ENCODE results near the gene ZFYVE19. TPM values are rescaled to one million over a fixed set of nuclear protein-coding genes. Genes with fewer than 3 reads are reported as not detected.

ZFYVE19 gene
- total and polyA plus RNA-seq, 2 donors (not counting 1 experiment from before 2014, with no cell fraction given): 14.1 to 21.3 TPM

DNA sequence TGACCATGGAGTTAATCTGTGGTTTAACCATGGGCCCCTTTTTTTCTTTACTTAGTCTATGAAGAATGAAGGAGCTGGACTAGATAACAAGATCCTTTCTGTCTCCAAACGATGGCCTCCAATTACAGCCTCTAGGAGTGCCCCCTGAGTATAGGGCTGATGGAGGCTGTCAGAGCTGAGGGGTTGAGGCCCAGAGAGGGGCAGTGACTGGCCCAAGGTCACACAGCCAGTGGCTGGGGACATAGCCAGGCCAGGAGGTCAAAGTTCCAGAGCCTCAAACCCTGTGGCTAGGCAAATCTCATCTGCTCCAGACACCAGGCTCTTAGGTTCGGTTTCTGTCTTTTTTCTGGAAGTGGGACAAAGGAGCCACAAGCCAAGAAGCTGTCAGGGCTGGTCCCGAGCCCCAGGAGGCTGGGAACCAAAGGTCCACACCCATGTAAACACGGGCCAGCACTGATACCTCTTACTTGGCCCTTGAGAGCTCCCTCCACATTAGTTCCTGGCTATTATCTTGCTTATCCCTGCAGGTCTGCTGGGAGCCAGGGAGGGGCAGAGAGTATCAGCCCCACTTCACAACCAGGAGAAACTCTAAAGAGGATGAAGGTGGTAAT, 56.9 kb downstream of the ZFYVE19 start:
- Histone ChIP-seq H3K79me2 (ENCODE audit: control insufficient read depth, insufficient read depth, low read length) (no peaks in the 10 kb centered on the region), H3K4me1 (ENCODE audit: control insufficient read depth, extremely low read depth, insufficient read depth, low read length) (no peaks in the 10 kb centered on the region)
- TF ChIP-seq EZH2 (IDR thresholded peaks at IDR 0.05; ENCODE audit: low read length, missing control alignments): no peak
- TF ChIP-seq, protein P1, sequence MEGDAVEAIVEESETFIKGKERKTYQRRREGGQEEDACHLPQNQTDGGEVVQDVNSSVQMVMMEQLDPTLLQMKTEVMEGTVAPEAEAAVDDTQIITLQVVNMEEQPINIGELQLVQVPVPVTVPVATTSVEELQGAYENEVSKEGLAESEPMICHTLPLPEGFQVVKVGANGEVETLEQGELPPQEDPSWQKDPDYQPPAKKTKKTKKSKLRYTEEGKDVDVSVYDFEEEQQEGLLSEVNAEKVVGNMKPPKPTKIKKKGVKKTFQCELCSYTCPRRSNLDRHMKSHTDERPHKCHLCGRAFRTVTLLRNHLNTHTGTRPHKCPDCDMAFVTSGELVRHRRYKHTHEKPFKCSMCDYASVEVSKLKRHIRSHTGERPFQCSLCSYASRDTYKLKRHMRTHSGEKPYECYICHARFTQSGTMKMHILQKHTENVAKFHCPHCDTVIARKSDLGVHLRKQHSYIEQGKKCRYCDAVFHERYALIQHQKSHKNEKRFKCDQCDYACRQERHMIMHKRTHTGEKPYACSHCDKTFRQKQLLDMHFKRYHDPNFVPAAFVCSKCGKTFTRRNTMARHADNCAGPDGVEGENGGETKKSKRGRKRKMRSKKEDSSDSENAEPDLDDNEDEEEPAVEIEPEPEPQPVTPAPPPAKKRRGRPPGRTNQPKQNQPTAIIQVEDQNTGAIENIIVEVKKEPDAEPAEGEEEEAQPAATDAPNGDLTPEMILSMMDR (conservative IDR thresholded peaks at IDR 0.05 in 1 of 2, IDR thresholded peaks at IDR 0.05 in 1 of 2; ENCODE audit: low read depth in 1 of 2, low read length in 2 of 2): no peak

More for the DNA sequence above, 56.9 kb downstream of the ZFYVE19 start:
- Histone ChIP-seq H3K4me2 (ENCODE audit: extremely low read depth, insufficient read depth, low read length) (no peak overlapping the region), H3K36me3 (ENCODE audit: control insufficient read depth, insufficient read depth, low read length) (no peaks in the 10 kb centered on the region), H3K27ac (ENCODE audit: insufficient read depth, low read length) (no peak overlapping the region), H3K27me3 (ENCODE audit: control insufficient read depth, insufficient read depth, low read length) (peaks cover 3% of the 10 kb centered on the region), H4K20me1 (ENCODE audit: control insufficient read depth, extremely low read depth, insufficient read depth, low read length) (no peaks in the 10 kb centered on the region), H3K4me3 (replicated peaks in 1 of 4; ENCODE audit: control extremely low read depth in 1 of 4, insufficient read depth in 1 of 4, low read depth in 3 of 4, low read length in 4 of 4) (no peak overlapping the region), H3K9me3 (ENCODE audit: control insufficient read depth, insufficient read depth, low read depth, low read length) (no peaks in the 10 kb centered on the region), H2AFZ (ENCODE audit: low read length) (no peak overlapping the region), H3K9ac (ENCODE audit: insufficient read depth, low read length) (no peak overlapping the region)
- DNase-seq (ENCODE audit: low read depth in 2 of 2): no peak

Other genes starting within 250 kb of the ZFYVE19 start
- gene CCDC32, start 242.0 kb upstream of the ZFYVE19 start, total RNA-seq: 14.4 and 14.5 TPM in 2 replicates
- gene CCDC32, start 242.0 kb upstream of the ZFYVE19 start, polyA plus RNA-seq: 15.6 and 20.7 TPM in 2 replicates
- gene RPUSD2, start 237.8 kb upstream of the ZFYVE19 start, total RNA-seq: 11.6 and 13.1 TPM in 2 replicates
- gene RPUSD2, start 237.8 kb upstream of the ZFYVE19 start, polyA plus RNA-seq: 4.9 and 6.5 TPM in 2 replicates
- 2.1 and 5.0 TPM in 2 replicates for gene KNL1, start 212.8 kb upstream of the ZFYVE19 start, total RNA-seq
- gene KNL1, start 212.8 kb upstream of the ZFYVE19 start, polyA plus RNA-seq: 3.9 and 14.5 TPM in 2 replicates
- gene RAD51, start 111.9 kb upstream of the ZFYVE19 start, total RNA-seq: 0.77 and 1.3 TPM in 2 replicates
- gene RAD51, start 111.9 kb upstream of the ZFYVE19 start, polyA plus RNA-seq: 5.0 and 10.3 TPM in 2 replicates
- gene RMDN3, start 51.8 kb upstream of the ZFYVE19 start, total RNA-seq: 14.1 and 16.0 TPM in 2 replicates
- 18.9 and 22.7 TPM in 2 replicates for gene RMDN3, start 51.8 kb upstream of the ZFYVE19 start, polyA plus RNA-seq
- gene GCHFR, start 43.0 kb upstream of the ZFYVE19 start, total RNA-seq: 1.8 and 2.5 TPM in 2 replicates
- 1.4 and 1.6 TPM in 2 replicates for gene GCHFR, start 43.0 kb upstream of the ZFYVE19 start, polyA plus RNA-seq
- gene C15orf62, start 37.1 kb upstream of the ZFYVE19 start, total RNA-seq: under 0.01 and 0.17 TPM in 2 replicates
- 0.02 TPM in 1 of 2 replicates, not detected in the other for gene C15orf62, start 37.1 kb upstream of the ZFYVE19 start, polyA plus RNA-seq
- gene DNAJC17, start 384 bp downstream of the ZFYVE19 start, total RNA-seq: 12.8 and 17.7 TPM in 2 replicates
- 41.8 and 51.3 TPM in 2 replicates for gene DNAJC17, start 384 bp downstream of the ZFYVE19 start, polyA plus RNA-seq
- not detected in 2 replicates for gene PPP1R14D, start 21.6 kb downstream of the ZFYVE19 start, total RNA-seq
- gene PPP1R14D, start 21.6 kb downstream of the ZFYVE19 start, polyA plus RNA-seq: not detected in 2 replicates
- under 0.01 TPM in 2 replicates for gene SPINT1, start 37.0 kb downstream of the ZFYVE19 start, total RNA-seq
- 0.09 and 0.16 TPM in 2 replicates for gene SPINT1, start 37.0 kb downstream of the ZFYVE19 start, polyA plus RNA-seq
- under 0.01 TPM in 1 of 2 replicates, not detected in the other for gene RHOV, start 67.1 kb downstream of the ZFYVE19 start, total RNA-seq
- not detected in 2 replicates for gene RHOV, start 67.1 kb downstream of the ZFYVE19 start, polyA plus RNA-seq
- gene VPS18, start 87.4 kb downstream of the ZFYVE19 start, total RNA-seq: 33.4 and 36.7 TPM in 2 replicates
- gene VPS18, start 87.4 kb downstream of the ZFYVE19 start, polyA plus RNA-seq: 15.5 and 21.3 TPM in 2 replicates
- gene DLL4, start 122.3 kb downstream of the ZFYVE19 start, total RNA-seq: under 0.01 TPM in 2 replicates
- gene DLL4, start 122.3 kb downstream of the ZFYVE19 start, polyA plus RNA-seq: 0.18 and 1.0 TPM in 2 replicates
- gene CHAC1, start 146.4 kb downstream of the ZFYVE19 start, total RNA-seq: 33.1 and 62.6 TPM in 2 replicates
- 7.5 and 14.8 TPM in 2 replicates for gene CHAC1, start 146.4 kb downstream of the ZFYVE19 start, polyA plus RNA-seq

All from fibroblast of lung (primary cell).